ENCODE data around the gene ATP5ME.

The ATP5ME gene

GRCh38 chr4:663438-664428, 10.3 kb downstream of the ATP5ME start:
- H3K27me3 ChIP-seq (ENCODE audit: insufficient read depth, insufficient read length), result no peaks in the 10 kb centered on the region
- peaks cover 28% of the 10 kb centered on the region for H3K36me3 ChIP-seq (ENCODE audit: insufficient read depth, insufficient read length, low read length)
- no peak for TF ChIP-seq YY1 (IDR thresholded peaks at IDR 0.05; ENCODE audit: insufficient read depth, insufficient read length)
- TF ChIP-seq ZNF274 (IDR thresholded peaks at IDR 0.05; ENCODE audit: low read depth, low read length), result no peak
- no peak for TF ChIP-seq SUZ12 (IDR thresholded peaks at IDR 0.05; ENCODE audit: extremely low read depth, insufficient read depth, insufficient read length)
- DNase-seq (ENCODE audit: low read depth, low spot score), result peak; percentile 39
- H3K4me1 ChIP-seq (ENCODE audit: insufficient read depth, insufficient read length), result peaks cover 13% of the 10 kb centered on the region
- no peaks in the 10 kb centered on the region for H3K9me3 ChIP-seq (ENCODE audit: insufficient read depth, low read length)
- peak overlapping the region; percentile 85 for H3K9ac ChIP-seq (ENCODE audit: insufficient read length, low read depth)
- H3K4me3 ChIP-seq (ENCODE audit: insufficient read length, low read depth), result peak overlapping the region; percentile 85

GRCh38 chr4:663046-663437, 11.0 kb downstream of the ATP5ME start:
- TF ChIP-seq YY1 (IDR thresholded peaks at IDR 0.05; ENCODE audit: insufficient read depth, insufficient read length) (no peak), SUZ12 (IDR thresholded peaks at IDR 0.05; ENCODE audit: extremely low read depth, insufficient read depth, insufficient read length) (no peak), ZNF274 (IDR thresholded peaks at IDR 0.05; ENCODE audit: low read depth, low read length) (no peak)
- H3K4me1 ChIP-seq (ENCODE audit: insufficient read depth, insufficient read length), result peaks cover 13% of the 10 kb centered on the region
- peak overlapping the region; percentile 85 for H3K9ac ChIP-seq (ENCODE audit: insufficient read length, low read depth)
- H3K27me3 ChIP-seq (ENCODE audit: insufficient read depth, insufficient read length), result no peaks in the 10 kb centered on the region
- no peaks in the 10 kb centered on the region for H3K9me3 ChIP-seq (ENCODE audit: insufficient read depth, low read length)
- peak overlapping the region; percentile 85 for H3K4me3 ChIP-seq (ENCODE audit: insufficient read length, low read depth)
- peaks cover 31% of the 10 kb centered on the region for H3K36me3 ChIP-seq (ENCODE audit: insufficient read depth, insufficient read length, low read length)
- DNase-seq (ENCODE audit: low read depth, low spot score), result no peak

GRCh38 chr4:661881-662761, 12.0 kb downstream of the ATP5ME start:
- H3K4me1 ChIP-seq (ENCODE audit: insufficient read depth, insufficient read length), result peaks cover 13% of the 10 kb centered on the region
- peaks cover 31% of the 10 kb centered on the region for H3K36me3 ChIP-seq (ENCODE audit: insufficient read depth, insufficient read length, low read length)
- no peak overlapping the region for H3K9ac ChIP-seq (ENCODE audit: insufficient read length, low read depth)
- no peaks in the 10 kb centered on the region for H3K9me3 ChIP-seq (ENCODE audit: insufficient read depth, low read length)
- no peaks in the 10 kb centered on the region for H3K27me3 ChIP-seq (ENCODE audit: insufficient read depth, insufficient read length)
- no peak for DNase-seq (ENCODE audit: low read depth, low spot score)
- no peak overlapping the region for H3K4me3 ChIP-seq (ENCODE audit: insufficient read length, low read depth)
- TF ChIP-seq SUZ12 (IDR thresholded peaks at IDR 0.05; ENCODE audit: extremely low read depth, insufficient read depth, insufficient read length), result no peak
- TF ChIP-seq YY1 (IDR thresholded peaks at IDR 0.05; ENCODE audit: insufficient read depth, insufficient read length), result no peak

- Histone ChIP-seq H3K27me3 (ENCODE audit: insufficient read depth, insufficient read length) (no peaks in the 10 kb centered on the region), H3K4me1 (ENCODE audit: insufficient read depth, insufficient read length) (peaks cover 10% of the 10 kb centered on the region), H3K36me3 (ENCODE audit: insufficient read depth, insufficient read length, low read length) (peaks cover 31% of the 10 kb centered on the region), H3K9ac (ENCODE audit: insufficient read length, low read depth) (no peak overlapping the region), H3K4me3 (ENCODE audit: insufficient read length, low read depth) (no peak overlapping the region), H3K9me3 (ENCODE audit: insufficient read depth, low read length) (no peaks in the 10 kb centered on the region)
- TF ChIP-seq ZNF274 (IDR thresholded peaks at IDR 0.05; ENCODE audit: low read depth, low read length) (no peak), SUZ12 (IDR thresholded peaks at IDR 0.05; ENCODE audit: extremely low read depth, insufficient read depth, insufficient read length) (no peak), YY1 (IDR thresholded peaks at IDR 0.05; ENCODE audit: insufficient read depth, insufficient read length) (no peak)
- no peak for DNase-seq (ENCODE audit: low read depth, low spot score)
Observed at GRCh38 chr4:661231-661630, 12.8 kb downstream of the ATP5ME start.

GRCh38 chr4:660401-660800, 13.7 kb downstream of the ATP5ME start:
- no peak for TF ChIP-seq YY1 (IDR thresholded peaks at IDR 0.05; ENCODE audit: insufficient read depth, insufficient read length)
- TF ChIP-seq SUZ12 (IDR thresholded peaks at IDR 0.05; ENCODE audit: extremely low read depth, insufficient read depth, insufficient read length), result no peak
- no peak for TF ChIP-seq ZNF274 (IDR thresholded peaks at IDR 0.05; ENCODE audit: low read depth, low read length)
- H3K9ac ChIP-seq (ENCODE audit: insufficient read length, low read depth), result no peak overlapping the region
- H3K9me3 ChIP-seq (ENCODE audit: insufficient read depth, low read length), result no peaks in the 10 kb centered on the region

GRCh38 chr4:659851-660250, 14.2 kb downstream of the ATP5ME start:
- DNase-seq (ENCODE audit: low read depth, low spot score), result no peak
- no peak overlapping the region for H3K9ac ChIP-seq (ENCODE audit: insufficient read length, low read depth)
- peaks cover 33% of the 10 kb centered on the region for H3K36me3 ChIP-seq (ENCODE audit: insufficient read depth, insufficient read length, low read length)
- H3K4me1 ChIP-seq (ENCODE audit: insufficient read depth, insufficient read length), result peaks cover 15% of the 10 kb centered on the region
- H3K9me3 ChIP-seq (ENCODE audit: insufficient read depth, low read length), result no peaks in the 10 kb centered on the region
- no peak overlapping the region for H3K4me3 ChIP-seq (ENCODE audit: insufficient read length, low read depth)
- H3K27me3 ChIP-seq (ENCODE audit: insufficient read depth, insufficient read length), result no peaks in the 10 kb centered on the region
- TF ChIP-seq ZNF274 (IDR thresholded peaks at IDR 0.05; ENCODE audit: low read depth, low read length) (no peak), SUZ12 (IDR thresholded peaks at IDR 0.05; ENCODE audit: extremely low read depth, insufficient read depth, insufficient read length) (no peak), YY1 (IDR thresholded peaks at IDR 0.05; ENCODE audit: insufficient read depth, insufficient read length) (no peak)

More at GRCh38 chr4:660401-660800, 13.7 kb downstream of the ATP5ME start:
- no peak for DNase-seq (ENCODE audit: low read depth, low spot score)
- no peaks in the 10 kb centered on the region for H3K27me3 ChIP-seq (ENCODE audit: insufficient read depth, insufficient read length)
- H3K4me3 ChIP-seq (ENCODE audit: insufficient read length, low read depth), result no peak overlapping the region
- H3K36me3 ChIP-seq (ENCODE audit: insufficient read depth, insufficient read length, low read length), result peaks cover 33% of the 10 kb centered on the region
- peaks cover 10% of the 10 kb centered on the region for H3K4me1 ChIP-seq (ENCODE audit: insufficient read depth, insufficient read length)
